ENCODE data around the gene COMMD7. TPM values are rescaled to one million over a fixed set of nuclear protein-coding genes. Genes with fewer than 3 reads are reported as not detected.

COMMD7 gene
- total and polyA plus RNA-seq, 9 of the 15 experiments (the other 6 are each of a cell fraction or from before 2014, with no cell fraction given): 11.9 to 69.1 (median 34.7) TPM

DNA sequence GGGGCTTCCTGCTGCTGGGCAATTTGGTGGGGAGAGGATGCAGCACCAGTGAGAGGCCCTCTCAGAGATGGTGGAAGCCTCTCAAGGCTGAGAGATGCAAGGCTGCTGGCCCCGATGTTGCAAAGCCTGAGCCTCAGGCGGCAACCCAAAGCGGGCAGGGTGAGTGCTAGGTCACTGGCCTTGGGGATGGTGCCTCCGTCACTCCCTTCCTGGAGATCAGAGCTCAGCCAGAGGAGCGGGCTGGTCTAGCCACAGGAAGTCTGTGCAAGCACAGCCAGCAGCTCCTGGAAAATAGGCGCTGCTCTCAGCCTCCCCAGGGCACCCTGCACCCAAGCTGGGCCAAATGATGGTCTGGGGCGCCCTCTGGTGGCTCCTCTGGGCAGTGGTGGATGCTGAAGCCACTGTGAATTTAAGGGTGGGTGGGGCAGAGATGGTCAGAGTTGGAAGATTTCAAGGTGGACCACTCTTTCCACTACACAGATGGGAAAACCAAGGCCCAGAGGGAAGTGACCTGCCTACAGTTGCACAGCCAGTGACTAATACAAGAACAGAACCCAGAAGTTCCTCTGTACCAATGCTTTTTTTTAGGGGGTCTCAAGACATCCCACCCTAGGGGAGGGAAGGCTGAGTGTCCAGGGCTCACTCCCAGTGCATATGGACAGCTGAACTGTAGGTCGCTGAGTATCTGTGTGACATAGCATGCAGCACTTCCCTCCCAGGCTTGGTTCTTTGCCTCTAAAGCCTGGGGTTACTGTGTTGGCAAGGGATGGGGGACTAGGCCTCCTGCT, 90.3 kb downstream of the COMMD7 start (continued):
- peak; percentile 80 to 92; a peak in 3 of 4 replicates for TF ChIP-seq MAZ (CRISPR knock-in tag; conservative IDR thresholded peaks at IDR 0.05 in 1 of 2, IDR thresholded peaks at IDR 0.05 in 1 of 2)
- no peak for TF ChIP-seq POLR2AphosphoS2 (IDR thresholded peaks at IDR 0.05; ENCODE audit: low read length)
- TF ChIP-seq, protein P1, sequence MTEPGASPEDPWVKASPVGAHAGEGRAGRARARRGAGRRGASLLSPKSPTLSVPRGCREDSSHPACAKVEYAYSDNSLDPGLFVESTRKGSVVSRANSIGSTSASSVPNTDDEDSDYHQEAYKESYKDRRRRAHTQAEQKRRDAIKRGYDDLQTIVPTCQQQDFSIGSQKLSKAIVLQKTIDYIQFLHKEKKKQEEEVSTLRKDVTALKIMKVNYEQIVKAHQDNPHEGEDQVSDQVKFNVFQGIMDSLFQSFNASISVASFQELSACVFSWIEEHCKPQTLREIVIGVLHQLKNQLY (CRISPR knock-in tag; conservative IDR thresholded peaks at IDR 0.05): no peak
- TF ChIP-seq TARDBP (IDR thresholded peaks at IDR 0.05): no peak
- no peak for TF ChIP-seq BRD4 (IDR thresholded peaks at IDR 0.05)
- no peak for TF ChIP-seq ZC3H11A (IDR thresholded peaks at IDR 0.05; ENCODE audit: low read depth, low read length)
- TF ChIP-seq HCFC1 (IDR thresholded peaks at IDR 0.05; ENCODE audit: low read depth, low read length): 0 out of 2 replicates have a peak, but pooled peaks have one; percentile 26
- TF ChIP-seq NONO (IDR thresholded peaks at IDR 0.05; ENCODE audit: low read depth in 2 of 2, low read length in 1 of 2): no peak
- TF ChIP-seq, protein P2, sequence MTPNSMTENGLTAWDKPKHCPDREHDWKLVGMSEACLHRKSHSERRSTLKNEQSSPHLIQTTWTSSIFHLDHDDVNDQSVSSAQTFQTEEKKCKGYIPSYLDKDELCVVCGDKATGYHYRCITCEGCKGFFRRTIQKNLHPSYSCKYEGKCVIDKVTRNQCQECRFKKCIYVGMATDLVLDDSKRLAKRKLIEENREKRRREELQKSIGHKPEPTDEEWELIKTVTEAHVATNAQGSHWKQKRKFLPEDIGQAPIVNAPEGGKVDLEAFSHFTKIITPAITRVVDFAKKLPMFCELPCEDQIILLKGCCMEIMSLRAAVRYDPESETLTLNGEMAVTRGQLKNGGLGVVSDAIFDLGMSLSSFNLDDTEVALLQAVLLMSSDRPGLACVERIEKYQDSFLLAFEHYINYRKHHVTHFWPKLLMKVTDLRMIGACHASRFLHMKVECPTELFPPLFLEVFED (CRISPR knock-in tag; conservative IDR thresholded peaks at IDR 0.05): no peak
- TF ChIP-seq, protein P3, sequence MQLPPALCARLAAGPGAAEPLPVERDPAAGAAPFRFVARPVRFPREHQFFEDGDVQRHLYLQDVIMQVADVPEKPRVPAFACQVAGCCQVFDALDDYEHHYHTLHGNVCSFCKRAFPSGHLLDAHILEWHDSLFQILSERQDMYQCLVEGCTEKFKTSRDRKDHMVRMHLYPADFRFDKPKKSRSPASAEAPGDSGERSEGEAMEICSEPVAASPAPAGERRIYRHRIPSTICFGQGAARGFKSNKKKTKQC (CRISPR knock-in tag; IDR thresholded peaks at IDR 0.05): no peak
- TF ChIP-seq, protein P4, sequence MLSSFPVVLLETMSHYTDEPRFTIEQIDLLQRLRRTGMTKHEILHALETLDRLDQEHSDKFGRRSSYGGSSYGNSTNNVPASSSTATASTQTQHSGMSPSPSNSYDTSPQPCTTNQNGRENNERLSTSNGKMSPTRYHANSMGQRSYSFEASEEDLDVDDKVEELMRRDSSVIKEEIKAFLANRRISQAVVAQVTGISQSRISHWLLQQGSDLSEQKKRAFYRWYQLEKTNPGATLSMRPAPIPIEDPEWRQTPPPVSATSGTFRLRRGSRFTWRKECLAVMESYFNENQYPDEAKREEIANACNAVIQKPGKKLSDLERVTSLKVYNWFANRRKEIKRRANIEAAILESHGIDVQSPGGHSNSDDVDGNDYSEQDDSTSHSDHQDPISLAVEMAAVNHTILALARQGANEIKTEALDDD (IDR thresholded peaks at IDR 0.05): no peak
- TF ChIP-seq RBM39 (optimal IDR thresholded peaks at IDR 0.05; ENCODE audit: low read depth, low read length): no peak
- no peak for TF ChIP-seq PPARD (CRISPR knock-in tag; IDR thresholded peaks at IDR 0.05)
- TF ChIP-seq, protein P5, sequence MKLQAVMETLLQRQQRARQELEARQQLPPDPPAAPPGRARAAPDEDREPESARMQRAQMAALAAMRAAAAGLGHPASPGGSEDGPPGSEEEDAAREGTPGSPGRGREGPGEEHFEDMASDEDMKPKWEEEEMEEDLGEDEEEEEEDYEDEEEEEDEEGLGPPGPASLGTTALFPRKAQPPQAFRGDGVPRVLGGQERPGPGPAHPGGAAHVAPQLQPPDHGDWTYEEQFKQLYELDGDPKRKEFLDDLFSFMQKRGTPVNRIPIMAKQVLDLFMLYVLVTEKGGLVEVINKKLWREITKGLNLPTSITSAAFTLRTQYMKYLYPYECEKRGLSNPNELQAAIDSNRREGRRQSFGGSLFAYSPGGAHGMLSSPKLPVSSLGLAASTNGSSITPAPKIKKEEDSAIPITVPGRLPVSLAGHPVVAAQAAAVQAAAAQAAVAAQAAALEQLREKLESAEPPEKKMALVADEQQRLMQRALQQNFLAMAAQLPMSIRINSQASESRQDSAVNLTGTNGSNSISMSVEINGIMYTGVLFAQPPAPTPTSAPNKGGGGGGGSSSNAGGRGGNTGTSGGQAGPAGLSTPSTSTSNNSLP (IDR thresholded peaks at IDR 0.05; ENCODE audit: borderline replicate concordance, low read depth, low read length): no peak
- TF ChIP-seq KLF6 (CRISPR knock-in tag; IDR thresholded peaks at IDR 0.05; ENCODE audit: borderline replicate concordance): no peak
- no peak for TF ChIP-seq ZFP30 (CRISPR knock-in tag; IDR thresholded peaks at IDR 0.05; ENCODE audit: borderline replicate concordance)
- no peak for TF ChIP-seq ZNF23 (CRISPR knock-in tag; IDR thresholded peaks at IDR 0.05)
- peak; percentile 67; the same call in 1 of the 2 replicates for TF ChIP-seq CTBP1 (IDR thresholded peaks at IDR 0.05; ENCODE audit: borderline replicate concordance)
- no peak for TF ChIP-seq NR3C1 (CRISPR knock-in tag; IDR thresholded peaks at IDR 0.05)
- no peak for TF ChIP-seq ETS2 (tag; IDR thresholded peaks at IDR 0.05; ENCODE audit: borderline replicate concordance, poor library complexity, severe bottlenecking)
- TF ChIP-seq, protein P6, sequence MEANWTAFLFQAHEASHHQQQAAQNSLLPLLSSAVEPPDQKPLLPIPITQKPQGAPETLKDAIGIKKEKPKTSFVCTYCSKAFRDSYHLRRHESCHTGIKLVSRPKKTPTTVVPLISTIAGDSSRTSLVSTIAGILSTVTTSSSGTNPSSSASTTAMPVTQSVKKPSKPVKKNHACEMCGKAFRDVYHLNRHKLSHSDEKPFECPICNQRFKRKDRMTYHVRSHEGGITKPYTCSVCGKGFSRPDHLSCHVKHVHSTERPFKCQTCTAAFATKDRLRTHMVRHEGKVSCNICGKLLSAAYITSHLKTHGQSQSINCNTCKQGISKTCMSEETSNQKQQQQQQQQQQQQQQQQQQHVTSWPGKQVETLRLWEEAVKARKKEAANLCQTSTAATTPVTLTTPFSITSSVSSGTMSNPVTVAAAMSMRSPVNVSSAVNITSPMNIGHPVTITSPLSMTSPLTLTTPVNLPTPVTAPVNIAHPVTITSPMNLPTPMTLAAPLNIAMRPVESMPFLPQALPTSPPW (CRISPR knock-in tag; IDR thresholded peaks at IDR 0.05): peak; percentile 68
